ENCODE data around the gene SLC9A5.

- no peak for TF ChIP-seq CTCF (IDR thresholded peaks at IDR 0.05)
- no peak for TF ChIP-seq SMC3 (IDR thresholded peaks at IDR 0.05)
- no peak for TF ChIP-seq HOXA7 (CRISPR knock-in tag; IDR thresholded peaks at IDR 0.05)
- TF ChIP-seq CEBPB (IDR thresholded peaks at IDR 0.05) = no peak
- TF ChIP-seq JUNB (IDR thresholded peaks at IDR 0.05) = no peak
- no peak for TF ChIP-seq POLR2A (IDR thresholded peaks at IDR 0.05; ENCODE audit: low read length)
- TF ChIP-seq PHF8 (IDR thresholded peaks at IDR 0.05; ENCODE audit: borderline replicate concordance, low read depth) = no peak
- TF ChIP-seq CBX2 (IDR thresholded peaks at IDR 0.05; ENCODE audit: borderline replicate concordance, low read depth) = no peak
- TF ChIP-seq MAX (IDR thresholded peaks at IDR 0.05) = no peak
- no peak for TF ChIP-seq JUN (IDR thresholded peaks at IDR 0.05)
- TF ChIP-seq EP300 (IDR thresholded peaks at IDR 0.05) = no peak
- TF ChIP-seq SREBF2 (IDR thresholded peaks at IDR 0.05) = no peak
- TF ChIP-seq HOXB13 (CRISPR knock-in tag; IDR thresholded peaks at IDR 0.05; ENCODE audit: low read depth) = no peak
Observed at GRCh38 chr16:67244387-67245185, 4.2 kb upstream of the SLC9A5 start.
